ENCODE results near the gene NPPA.
"Not testable (repeated sequence)": the region's sequence is repeated elsewhere in the genome, so short reads cannot be mapped to it uniquely, and the experiment has no call there.

NPPA gene

GRCh38 chr1:11847667-11848372 lies at the start of gene NPPA:
Gene NPPA, minus strand, starts transcription at chr1:11847783. Its CDS starts 99 bp downstream, at chr1:11847684.
- Histone ChIP-seq H3K27ac (ENCODE audit: low read depth, low read length, poor library complexity, severe bottlenecking) (no peak within 1 kb of the TSS), H3K4me3 (ENCODE audit: low read depth, low read length, poor library complexity, severe bottlenecking) (no peak within 1 kb of the TSS), H3K9me2 (ENCODE audit: low read depth, low read length) (no peaks in the 10 kb centered on the region), H3F3A (ENCODE audit: insufficient read depth, low read length) (no peaks in the 10 kb centered on the region), H3K4me1 (ENCODE audit: insufficient read depth, low read length, severe bottlenecking) (peaks cover 23% of the 10 kb centered on the region), H3K9me3 (ENCODE audit: low read length) (no peaks in the 10 kb centered on the region), H2AFZ (ENCODE audit: low read length) (no peak within 1 kb of the TSS), H3K4me2 (ENCODE audit: low read length) (no peak within 1 kb of the TSS), H3K27me3 (ENCODE audit: insufficient read depth, low read length) (no peaks in the 10 kb centered on the region; the same call in 1 of the 2 replicates), H3K9ac (ENCODE audit: low read length) (no peak within 1 kb of the TSS), H3K36me3 (ENCODE audit: insufficient read depth, low read length) (peaks cover 26% of the 10 kb centered on the region), H3K79me2 (ENCODE audit: insufficient read depth, low read length) (no peaks in the 10 kb centered on the region), H4K20me1 (ENCODE audit: insufficient read depth, low read length) (no peaks in the 10 kb centered on the region)
- TF ChIP-seq EZH2 (IDR thresholded peaks at IDR 0.05; ENCODE audit: borderline replicate concordance, low read length) (no peak), CTCF (IDR thresholded peaks at IDR 0.05; ENCODE audit: low read length) (no peak)

- H3K9ac ChIP-seq (ENCODE audit: low read length); H3K79me2 ChIP-seq (ENCODE audit: insufficient read depth, low read length); H3K27ac ChIP-seq (ENCODE audit: low read depth, low read length, poor library complexity, severe bottlenecking): not testable (repeated sequence)
These were observed 46.9 kb upstream of the NPPA start for GRCh38 chr1:11894501-11894900.

GRCh38 chr1:11893907-11894251 lies 46.3 kb upstream of the NPPA start:
- no peaks in the 10 kb centered on the region for H3K79me2 ChIP-seq (ENCODE audit: insufficient read depth, low read length)
- no peaks in the 10 kb centered on the region for H4K20me1 ChIP-seq (ENCODE audit: insufficient read depth, low read length)
- H3K9me3 ChIP-seq (ENCODE audit: low read length) = no peaks in the 10 kb centered on the region
- no peak overlapping the region for H3K27ac ChIP-seq (ENCODE audit: low read depth, low read length, poor library complexity, severe bottlenecking)
- no peaks in the 10 kb centered on the region for H3K9me2 ChIP-seq (ENCODE audit: low read depth, low read length)
- no peak for TF ChIP-seq EZH2 (IDR thresholded peaks at IDR 0.05; ENCODE audit: borderline replicate concordance, low read length)
- TF ChIP-seq CTCF (IDR thresholded peaks at IDR 0.05; ENCODE audit: low read length) = peak; percentile 97
- no peaks in the 10 kb centered on the region for H3K4me1 ChIP-seq (ENCODE audit: insufficient read depth, low read length, severe bottlenecking)
- no peak overlapping the region for H3K4me3 ChIP-seq (ENCODE audit: low read depth, low read length, poor library complexity, severe bottlenecking)
- H3K4me2 ChIP-seq (ENCODE audit: low read length) = no peak overlapping the region
- H3F3A ChIP-seq (ENCODE audit: insufficient read depth, low read length) = no peaks in the 10 kb centered on the region
- no peaks in the 10 kb centered on the region for H3K27me3 ChIP-seq (ENCODE audit: insufficient read depth, low read length)
- H2AFZ ChIP-seq (ENCODE audit: low read length) = no peak overlapping the region
- no peaks in the 10 kb centered on the region for H3K36me3 ChIP-seq (ENCODE audit: insufficient read depth, low read length)
- no peak overlapping the region for H3K9ac ChIP-seq (ENCODE audit: low read length)

More at GRCh38 chr1:11894501-11894900, 46.9 kb upstream of the NPPA start:
- not testable (repeated sequence) for H3F3A ChIP-seq (ENCODE audit: insufficient read depth, low read length); H3K9me2 ChIP-seq (ENCODE audit: low read depth, low read length); H3K27me3 ChIP-seq (ENCODE audit: insufficient read depth, low read length); H3K4me2 ChIP-seq (ENCODE audit: low read length); H3K4me3 ChIP-seq (ENCODE audit: low read depth, low read length, poor library complexity, severe bottlenecking); H4K20me1 ChIP-seq (ENCODE audit: insufficient read depth, low read length); H3K36me3 ChIP-seq (ENCODE audit: insufficient read depth, low read length); H2AFZ ChIP-seq (ENCODE audit: low read length); H3K9me3 ChIP-seq (ENCODE audit: low read length); H3K4me1 ChIP-seq (ENCODE audit: insufficient read depth, low read length, severe bottlenecking)

Measured in OCI-LY1 (cell line).